ENCODE results near the gene RINL.

- TF ChIP-seq POLR2A (IDR thresholded peaks at IDR 0.05): no peak
- TF ChIP-seq CTCF (IDR thresholded peaks at IDR 0.05 in 4 of 5, conservative IDR thresholded peaks at IDR 0.05 in 1 of 5): no peak
Measured at GRCh38 chr19:38880882-38881609, 3.0 kb upstream of the RINL start.
